Adrenal gland (tissue), 12 donors: ENCODE results near the gene GOLGA6C. TPM values are rescaled to one million over a fixed set of nuclear protein-coding genes. Genes with fewer than 3 reads are reported as not detected.
A peak's percentile ranks its signal among the peaks of the same experiment; 100 is the strongest.

ENCODE experiments used
- DNase-seq, 7 donors: peaks; one replicate each; pipeline ENCODE4 v3.0.0-alpha.2; 2019 to 2020
- H3K27ac ChIP-seq, 5 donors: fragments of 200-600 bp; sonication (generic) in 4 of 5; 1 replicate in 3 of 5; 2 replicates in 2 of 5; pipeline versions ENCODE4 v1.5.1 to v1.8.0; 2016 to 2020; ENCODE audit warnings: mild to moderate bottlenecking in 1 of 5
- H3K27me3 ChIP-seq: fragments of 200-600 bp; 2 replicates; pipeline ENCODE4 v1.8.0; 2021
- H3K36me3 ChIP-seq, 2 donors: fragments of 200-600 bp; replicated peaks in 1 of 2; 1 replicate in 1 of 2; 2 replicates in 1 of 2; pipeline versions ENCODE4 v1.5.1 to v1.8.0; 2018 to 2022
- H3K4me1 ChIP-seq, 2 donors: fragments of 200-600 bp; replicated peaks in 1 of 2; 1 replicate in 1 of 2; 2 replicates in 1 of 2; pipeline versions ENCODE4 v1.5.1 to v1.8.0; 2018 to 2021
- H3K4me3 ChIP-seq, 4 donors: fragments of 200-600 bp; sonication (generic) in 3 of 4; one replicate each; pipeline ENCODE4 v1.5.1; 2016 to 2018
- H3K9me3 ChIP-seq, 3 donors: fragments of 200-600 bp; sonication (generic) in 1 of 3; replicated peaks in 1 of 3; 1 replicate in 2 of 3; 2 replicates in 1 of 3; pipeline versions ENCODE4 v1.5.1 to v1.8.0; 2016 to 2021
- POLR2A ChIP-seq, 2 donors: fragments of 450-650 bp; IDR thresholded peaks; one replicate each; pipeline ENCODE4 v1.6.1; 2017; ENCODE audit warnings: antibody characterized with exemption in 2 of 2, mild to moderate bottlenecking in 2 of 2, moderate library complexity in 1 of 2
- WGBS, 4 donors: extraction: QIAGEN DNeasy Blood & Tissue Kit in 2 of 4; methylation state at CpG; one replicate each; pipeline versions ENCODE4 v1.1.5 to v1.1.7; 2013 to 2017; 5-methylcytosine and 5-hydroxymethylcytosine counted together
- intact Hi-C, 2 donors: fragments of 100-400 bp; cut with DNase I; formaldehyde crosslinking; loops; one replicate each; pipeline versions ENCODE4 v1.14.1 to v1.15.0; 2022 to 2023
- polyA plus RNA-seq, 3 donors: library from polyadenylated mRNA; stranded (reverse); fragments of 200-250 nt in 2 of 3; fragments of 350-450 nt in 1 of 3; fragmentation: Illumina TruSeq in 1 of 3; extraction: RNeasy Lipid Tissue Mini Kit (QIAGEN cat#74804) in 1 of 3; gene quantifications; one replicate each; pipeline ENCODE4 v1.2.3, GENCODE V29; 2013 to 2014
- total RNA-seq, 9 donors: library from RNA; depleted of rRNA in 4 of 9; stranded (reverse); fragments of >200 nt in 4 of 9; fragments of 120-200 nt in 1 of 9; fragmentation: NEBNext Ultra II Directional in 1 of 9; extraction: Animal tissue kit (Norgen Biotek cat#: 25700) in 1 of 9; gene quantifications; one replicate each; pipeline versions ENCODE4 v1.1.0 to v1.2.4, GENCODE V29; 2013 to 2023
- TF ChIP-seq, protein P1 (sequence below), 6 experiments: fragments of 450-650 bp in 4 of 6; fragments of 200-600 bp in 2 of 6; sonication (generic) in 1 of 6; IDR thresholded peaks; 1 replicate in 5 of 6; 2 replicates in 1 of 6; pipeline versions ENCODE4 v1.5.1 to v1.8.0; 2016 to 2021; ENCODE audit warnings: antibody characterized with exemption in 6 of 6, mild to moderate bottlenecking in 2 of 6, moderate library complexity in 1 of 6
- donor health status: healthy with polysubstance abuse.
- donor health status: Bipolar disorder and iron deficiency.
- donor health status: DM: yes; HTN: yes; CAD: no.
- donor health status: DM: no; HTN: no; CAD: no.
- donor health status: DM: no; HTN: no; CAD: no.
- donor health status: DM: yes; HTN: yes; CAD: no.

The GOLGA6C gene
- total and polyA plus RNA-seq, 12 donors = not detected

GRCh38 chr15:75230551-75231371 lies 27.4 kb upstream of the GOLGA6C start:
- Histone ChIP-seq H3K36me3 (no peaks in the 10 kb centered on the region), H3K27ac (no peak overlapping the region), H3K27me3 (no peaks in the 10 kb centered on the region), H3K4me3 (no peak overlapping the region), H3K4me1 (no peaks in the 10 kb centered on the region), H3K9me3 (no peaks in the 10 kb centered on the region)
- TF ChIP-seq, protein P1, sequence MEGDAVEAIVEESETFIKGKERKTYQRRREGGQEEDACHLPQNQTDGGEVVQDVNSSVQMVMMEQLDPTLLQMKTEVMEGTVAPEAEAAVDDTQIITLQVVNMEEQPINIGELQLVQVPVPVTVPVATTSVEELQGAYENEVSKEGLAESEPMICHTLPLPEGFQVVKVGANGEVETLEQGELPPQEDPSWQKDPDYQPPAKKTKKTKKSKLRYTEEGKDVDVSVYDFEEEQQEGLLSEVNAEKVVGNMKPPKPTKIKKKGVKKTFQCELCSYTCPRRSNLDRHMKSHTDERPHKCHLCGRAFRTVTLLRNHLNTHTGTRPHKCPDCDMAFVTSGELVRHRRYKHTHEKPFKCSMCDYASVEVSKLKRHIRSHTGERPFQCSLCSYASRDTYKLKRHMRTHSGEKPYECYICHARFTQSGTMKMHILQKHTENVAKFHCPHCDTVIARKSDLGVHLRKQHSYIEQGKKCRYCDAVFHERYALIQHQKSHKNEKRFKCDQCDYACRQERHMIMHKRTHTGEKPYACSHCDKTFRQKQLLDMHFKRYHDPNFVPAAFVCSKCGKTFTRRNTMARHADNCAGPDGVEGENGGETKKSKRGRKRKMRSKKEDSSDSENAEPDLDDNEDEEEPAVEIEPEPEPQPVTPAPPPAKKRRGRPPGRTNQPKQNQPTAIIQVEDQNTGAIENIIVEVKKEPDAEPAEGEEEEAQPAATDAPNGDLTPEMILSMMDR (IDR thresholded peaks at IDR 0.05) = no peak
- WGBS, 4 donors = 76 to 82% (median 81%) methylated on average over 10 to 16 of the region's 16 CpGs
- intact Hi-C loops = no loop called here
- DNase-seq = peak in 2 of 7 donors; percentile 5 to 11

GRCh38 chr15:75231836-75232235 lies 26.3 kb upstream of the GOLGA6C start:
- no peaks in the 10 kb centered on the region for H3K27me3 ChIP-seq
- TF ChIP-seq POLR2A (IDR thresholded peaks at IDR 0.05) = no peak
- TF ChIP-seq, protein P1 (IDR thresholded peaks at IDR 0.05) = no peak
- no peaks in the 10 kb centered on the region for H3K4me1 ChIP-seq
- DNase-seq = peak in 1 of 7 donors; percentile 0
- H3K36me3 ChIP-seq = no peaks in the 10 kb centered on the region
- no peak overlapping the region for H3K27ac ChIP-seq
- intact Hi-C loops = no loop called here
- no peaks in the 10 kb centered on the region for H3K9me3 ChIP-seq
- WGBS, 4 donors = 67 to 86% (median 78%) methylated on average over 4 of the region's 4 CpGs
- no peak overlapping the region for H3K4me3 ChIP-seq

GRCh38 chr15:75232252-75232813 lies 25.8 kb upstream of the GOLGA6C start:
- Histone ChIP-seq H3K9me3 (no peaks in the 10 kb centered on the region), H3K27me3 (no peaks in the 10 kb centered on the region), H3K36me3 (no peaks in the 10 kb centered on the region), H3K4me3 (no peak overlapping the region), H3K27ac (no peak overlapping the region), H3K4me1 (no peaks in the 10 kb centered on the region)
- intact Hi-C loops = no loop called here
- DNase-seq = peak in 1 of 7 donors; percentile 7
- TF ChIP-seq, protein P1 (IDR thresholded peaks at IDR 0.05) = no peak
- no peak for TF ChIP-seq POLR2A (IDR thresholded peaks at IDR 0.05)
- 79 to 92% (median 87%) methylated on average over 12 of the region's 12 CpGs for WGBS, 4 donors

DNA sequence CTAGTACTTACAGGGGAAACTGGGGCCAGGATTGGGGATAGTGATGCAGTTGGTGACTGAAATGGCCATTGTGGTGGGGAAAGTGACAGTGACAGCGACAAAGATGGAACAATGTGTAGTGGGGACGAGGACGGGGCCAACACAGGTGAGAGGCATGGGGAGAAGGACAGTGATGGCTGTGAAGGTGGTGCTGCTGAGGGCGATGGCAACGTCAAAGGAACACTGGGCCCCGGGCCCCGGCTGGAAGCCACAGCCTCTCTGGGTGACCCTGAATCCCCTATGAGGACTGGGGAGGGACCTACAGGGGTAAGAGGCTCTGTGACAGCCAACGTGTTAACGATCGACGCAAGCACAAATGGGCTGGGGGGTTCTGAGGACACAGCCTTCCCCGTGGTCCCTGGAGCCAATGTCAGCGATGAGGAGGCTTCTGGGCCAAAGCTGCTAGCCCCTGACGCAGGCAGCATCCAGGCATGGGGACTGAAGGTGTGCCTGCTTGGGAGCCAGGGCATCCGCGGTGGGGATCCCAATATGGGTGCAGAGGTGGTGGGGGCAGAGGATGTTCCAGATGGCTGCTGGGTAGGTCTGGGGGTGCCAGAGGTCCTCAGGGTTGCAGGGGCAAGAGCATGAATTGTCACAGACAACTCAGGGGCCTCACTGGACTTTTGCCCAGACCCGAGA lies 25.2 kb upstream of the GOLGA6C start:
- DNase-seq = peak in 2 of 7 donors; percentile 4 to 8
- Histone ChIP-seq H3K4me1 (no peaks in the 10 kb centered on the region), H3K27me3 (no peaks in the 10 kb centered on the region), H3K27ac (no peak overlapping the region), H3K36me3 (no peaks in the 10 kb centered on the region), H3K4me3 (no peak overlapping the region), H3K9me3 (no peaks in the 10 kb centered on the region)
- 79 to 89% (median 88%) methylated on average over 17 of the region's 17 CpGs for WGBS, 4 donors
- no peak for TF ChIP-seq POLR2A (IDR thresholded peaks at IDR 0.05)
- TF ChIP-seq, protein P1 (IDR thresholded peaks at IDR 0.05) = no peak
- intact Hi-C loops = no loop called here
